ENCODE results near the gene OR4D9.

OR4D9 gene

GRCh38 chr11:59560702-59561473 lies 49.5 kb downstream of the OR4D9 start:
- in situ Hi-C loops (cut with MboI; ENCODE audit: low pct_unique_long_range_greater_than_20kb, low sequenced_read_pairs, unreplicated experiment), result no loop called here
- peak; percentile 81 for DNase-seq (ENCODE audit: low spot score)
- TF ChIP-seq CTCF (IDR thresholded peaks at IDR 0.05; ENCODE audit: extremely low read depth, insufficient read depth, missing control alignments), result no peak

GRCh38 chr11:59562292-59562691 lies 51.0 kb downstream of the OR4D9 start:
- no peak for TF ChIP-seq CTCF (IDR thresholded peaks at IDR 0.05; ENCODE audit: extremely low read depth, insufficient read depth, missing control alignments)
- no peak for DNase-seq (ENCODE audit: low spot score)
- in situ Hi-C loops (cut with MboI; ENCODE audit: low pct_unique_long_range_greater_than_20kb, low sequenced_read_pairs, unreplicated experiment), result no loop called here

Data from GM13977 (cell line).